Mammary epithelial cell (primary cell): Measurements from ENCODE around the gene P2RY8.
"Not testable (repeated sequence)": the region's sequence is repeated elsewhere in the genome, so short reads cannot be mapped to it uniquely, and the experiment has no call there.

Experiments used
- EZH2 ChIP-seq: IDR thresholded peaks from 2 replicates; pipeline ENCODE4 v1.6.1; 2012; ENCODE audit warnings: low read length, inconsistent platforms, borderline replicate concordance
- TF ChIP-seq, protein P1 (sequence below), 2 donors: IDR thresholded peaks in 1 of 2; conservative IDR thresholded peaks in 1 of 2; 2 replicates each; pipeline ENCODE4 v1.5.1; 2011 to 2012; ENCODE audit warnings: inconsistent platforms in 2 of 2, low read length in 2 of 2, mild to moderate bottlenecking in 2 of 2, control low read depth in 1 of 2, low read depth in 1 of 2; ENCODE audit not compliant: insufficient read depth in 1 of 2; ENCODE audit errors: extremely low read depth in 1 of 2

DNA sequence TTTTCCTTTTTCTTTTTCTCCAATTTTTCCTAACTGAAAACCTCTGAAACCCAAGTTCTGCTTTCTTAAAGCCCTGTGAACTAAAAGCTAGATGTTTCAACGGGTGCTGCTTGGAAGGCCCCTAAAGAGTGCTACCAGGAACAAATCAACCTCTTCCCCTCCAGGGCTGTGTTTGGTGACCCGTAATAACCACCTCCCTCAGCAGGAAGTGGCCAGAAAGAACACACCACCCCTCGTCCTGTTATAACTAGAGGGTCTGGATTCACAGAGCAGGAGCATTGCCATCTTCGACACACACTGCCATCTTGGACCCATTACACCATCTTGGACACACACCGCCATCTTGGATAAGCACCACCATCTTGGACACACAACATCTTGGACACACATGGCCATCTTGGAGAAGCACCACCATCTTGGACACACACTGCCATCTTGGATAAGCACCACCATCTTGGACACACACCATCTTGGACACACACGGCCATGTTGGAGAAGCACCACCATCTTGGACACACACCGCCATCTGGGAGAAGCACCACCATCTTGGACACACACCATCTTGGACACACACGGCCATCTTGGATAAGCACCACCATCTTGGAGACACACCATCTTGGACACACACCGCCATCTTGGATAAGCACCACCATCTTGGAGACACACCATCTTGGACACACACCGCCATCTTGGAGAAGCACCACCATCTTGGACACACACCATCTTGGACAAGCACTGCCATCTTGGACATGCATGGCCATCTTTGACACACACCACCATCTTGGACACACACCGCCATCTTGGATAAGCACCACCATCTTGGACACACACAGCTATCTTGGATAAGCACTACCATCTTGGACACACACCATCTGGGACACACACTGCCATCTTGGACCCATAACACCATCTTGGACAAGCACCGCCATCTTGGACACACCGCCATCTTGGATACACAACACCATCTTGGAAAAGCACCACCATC, 89.7 kb downstream of the P2RY8 start:
- TF ChIP-seq, protein P1, sequence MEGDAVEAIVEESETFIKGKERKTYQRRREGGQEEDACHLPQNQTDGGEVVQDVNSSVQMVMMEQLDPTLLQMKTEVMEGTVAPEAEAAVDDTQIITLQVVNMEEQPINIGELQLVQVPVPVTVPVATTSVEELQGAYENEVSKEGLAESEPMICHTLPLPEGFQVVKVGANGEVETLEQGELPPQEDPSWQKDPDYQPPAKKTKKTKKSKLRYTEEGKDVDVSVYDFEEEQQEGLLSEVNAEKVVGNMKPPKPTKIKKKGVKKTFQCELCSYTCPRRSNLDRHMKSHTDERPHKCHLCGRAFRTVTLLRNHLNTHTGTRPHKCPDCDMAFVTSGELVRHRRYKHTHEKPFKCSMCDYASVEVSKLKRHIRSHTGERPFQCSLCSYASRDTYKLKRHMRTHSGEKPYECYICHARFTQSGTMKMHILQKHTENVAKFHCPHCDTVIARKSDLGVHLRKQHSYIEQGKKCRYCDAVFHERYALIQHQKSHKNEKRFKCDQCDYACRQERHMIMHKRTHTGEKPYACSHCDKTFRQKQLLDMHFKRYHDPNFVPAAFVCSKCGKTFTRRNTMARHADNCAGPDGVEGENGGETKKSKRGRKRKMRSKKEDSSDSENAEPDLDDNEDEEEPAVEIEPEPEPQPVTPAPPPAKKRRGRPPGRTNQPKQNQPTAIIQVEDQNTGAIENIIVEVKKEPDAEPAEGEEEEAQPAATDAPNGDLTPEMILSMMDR (conservative IDR thresholded peaks at IDR 0.05 in 1 of 2, IDR thresholded peaks at IDR 0.05 in 1 of 2; ENCODE audit: extremely low read depth in 1 of 2, insufficient read depth in 1 of 2, low read depth in 1 of 2, low read length in 2 of 2), result not testable (repeated sequence)
- TF ChIP-seq EZH2, result not testable (repeated sequence)
